ENCODE results near the gene TUBB2B.
"Not testable (repeated sequence)": the region's sequence is repeated elsewhere in the genome, so short reads cannot be mapped to it uniquely, and the experiment has no call there.

Gene TUBB2B

DNA sequence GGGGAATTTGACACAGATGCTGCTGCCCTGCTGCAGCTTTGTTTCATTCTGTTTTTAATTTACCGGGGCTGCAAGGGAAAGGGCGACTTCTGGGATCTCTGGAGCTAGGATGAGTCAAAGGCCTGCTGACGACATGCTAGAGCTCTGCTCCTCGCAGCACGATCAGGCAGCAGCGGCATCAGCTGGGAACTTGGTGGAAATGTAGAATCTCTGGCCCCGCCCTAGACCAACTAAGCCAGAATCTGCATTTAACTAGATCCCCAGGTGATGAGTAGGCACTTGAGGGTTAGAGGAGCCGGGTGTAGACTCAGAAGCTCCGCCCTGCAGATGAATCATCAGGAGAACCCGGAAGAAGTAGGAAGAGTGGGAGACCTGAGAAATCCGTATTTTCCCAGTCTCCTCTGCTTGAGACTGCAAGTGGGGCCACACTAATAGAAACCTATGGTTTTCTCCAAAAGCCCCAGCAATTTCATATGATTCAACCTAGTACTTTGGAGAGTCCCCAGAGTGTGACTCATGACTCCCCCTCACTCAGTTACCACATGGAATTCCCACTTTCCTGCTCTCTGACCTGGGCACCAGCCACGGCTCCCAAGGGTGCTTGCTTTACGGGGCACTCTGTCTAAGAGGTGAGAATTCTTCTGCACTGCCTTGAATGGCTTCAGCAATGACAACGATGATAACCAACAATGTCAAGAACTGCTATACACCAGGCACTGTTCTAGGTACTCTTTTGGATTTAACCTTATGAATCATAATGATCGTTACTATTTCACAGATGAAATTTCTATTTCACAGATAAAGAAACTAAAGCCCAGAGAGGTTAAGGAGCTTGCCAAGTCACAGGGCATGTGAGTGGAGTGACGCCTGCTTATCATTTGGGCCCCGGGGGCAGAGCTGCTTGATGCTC lies 18.1 kb downstream of the TUBB2B start:
- DNase-seq = peak; percentile 70 to 93

DNA sequence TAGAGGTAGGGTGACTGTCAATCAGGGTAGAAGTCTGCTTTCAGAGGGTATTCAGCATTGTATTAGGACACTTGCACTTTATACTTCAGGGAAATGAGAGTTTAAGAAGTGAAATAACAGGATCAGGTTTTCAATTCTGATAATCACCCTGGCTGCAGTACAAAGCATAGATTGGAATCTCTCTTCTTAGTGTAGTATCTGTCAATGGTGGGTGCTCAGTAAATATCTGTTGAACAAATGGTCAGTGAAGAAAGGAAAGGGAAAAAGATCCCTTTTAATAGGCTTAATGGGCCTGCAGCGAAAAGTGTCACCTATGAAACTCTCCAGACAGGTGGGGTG lies 18.7 kb downstream of the TUBB2B start:
- DNase-seq = no peak

DNA sequence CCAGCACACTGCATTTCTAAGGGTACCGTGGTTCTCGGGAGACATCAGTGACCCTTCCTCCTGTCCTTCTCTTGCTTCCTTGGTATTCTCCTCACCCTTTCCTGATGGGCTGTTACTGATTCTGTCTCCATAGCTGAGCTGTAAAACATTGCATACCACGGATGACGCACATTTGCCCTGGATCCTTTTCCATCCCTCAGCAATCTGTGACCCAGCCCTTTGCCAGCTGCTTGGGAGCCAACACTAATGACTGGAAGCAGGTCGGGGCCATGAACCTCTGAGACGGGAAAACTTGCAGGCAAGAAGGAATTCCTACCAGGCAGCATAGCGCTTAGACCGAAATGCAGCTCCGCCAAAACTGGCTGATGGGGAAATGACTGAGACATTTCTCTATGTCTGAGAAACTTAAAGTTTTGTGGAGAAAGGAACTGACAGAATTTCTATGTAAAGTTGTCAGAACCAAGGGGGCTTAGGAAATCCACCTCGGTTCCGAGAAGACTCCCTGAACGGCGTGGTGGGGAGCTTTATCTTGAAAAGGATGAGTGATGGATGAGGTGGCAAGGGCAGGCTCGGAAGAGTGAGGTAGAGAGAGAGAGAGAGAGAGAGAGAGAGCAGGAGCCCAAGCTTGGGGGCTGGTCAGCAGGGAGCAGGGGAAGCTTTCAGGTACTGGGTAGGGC lies 19.2 kb downstream of the TUBB2B start:
- no peak for DNase-seq

DNA sequence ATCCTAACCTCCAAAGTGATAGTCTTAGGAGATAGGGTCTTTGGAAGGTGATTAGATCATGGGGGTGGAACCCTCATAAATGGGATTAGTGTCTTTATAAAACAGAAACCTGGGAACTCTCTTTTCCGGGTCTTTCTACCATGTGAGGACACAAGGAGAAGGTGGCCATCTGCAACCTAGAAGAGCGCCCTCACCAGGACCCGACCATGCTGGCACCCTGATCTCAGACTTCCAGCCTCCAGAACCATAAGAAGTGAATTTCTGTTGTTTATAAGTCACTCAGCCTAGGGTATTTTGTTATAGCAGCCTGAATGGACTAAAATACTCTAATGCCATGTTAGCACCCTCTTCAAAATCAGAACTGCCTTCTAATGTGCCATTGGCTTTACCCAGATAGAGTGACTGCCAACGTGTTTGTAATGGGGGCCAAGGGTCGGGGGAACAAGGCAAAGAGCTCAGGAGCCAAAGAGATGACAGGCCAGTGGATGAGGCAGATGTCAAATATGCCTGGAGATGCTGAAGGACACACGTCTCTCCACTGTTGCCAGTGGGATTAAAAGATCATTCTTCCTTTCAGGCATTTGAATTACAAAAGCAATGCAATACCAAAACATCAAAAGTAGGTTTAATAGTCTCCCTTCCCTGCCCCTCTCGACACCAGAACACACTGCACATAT lies 21.0 kb downstream of the TUBB2B start:
- DNase-seq = no peak

DNA sequence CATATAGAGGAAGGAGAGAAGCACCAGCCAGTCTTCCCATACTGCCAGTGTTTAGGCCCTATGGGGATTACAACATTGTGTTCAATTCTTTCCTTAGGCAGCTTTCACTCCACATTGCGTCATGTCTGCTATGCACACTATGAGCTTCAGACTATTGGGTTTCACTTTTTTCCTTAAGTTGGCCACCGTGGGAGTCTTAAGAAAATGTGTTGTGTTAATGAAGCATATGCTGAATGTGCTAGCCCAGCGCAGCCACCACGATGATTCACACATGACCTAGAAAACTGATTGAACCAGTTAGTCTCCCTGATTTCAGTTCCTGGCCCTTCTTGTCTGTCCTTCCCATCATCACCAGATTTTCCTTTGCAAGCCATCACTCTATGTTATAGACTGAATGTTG lies 21.5 kb downstream of the TUBB2B start:
- peak; percentile 66 to 91 for DNase-seq

DNA sequence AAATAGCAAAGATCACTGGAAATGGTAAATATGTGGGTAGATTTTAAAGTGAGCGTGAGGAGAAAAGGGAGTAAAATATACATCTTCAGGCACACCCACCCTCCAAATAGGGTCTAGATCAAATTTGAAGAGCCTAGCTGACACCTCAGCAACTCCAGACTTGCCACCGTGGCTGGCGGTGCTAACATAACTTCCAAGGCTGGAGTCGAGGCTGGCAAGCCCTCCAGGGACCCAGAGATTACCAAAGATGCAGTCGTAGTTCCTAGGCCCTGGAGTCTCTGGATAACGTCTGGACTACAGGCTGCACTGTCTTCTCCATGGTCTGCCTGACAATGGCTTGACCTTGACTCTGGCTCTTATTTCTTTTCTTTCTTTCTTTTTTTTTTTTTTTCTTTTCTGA lies 22.5 kb downstream of the TUBB2B start:
- DNase-seq = no peak

DNA sequence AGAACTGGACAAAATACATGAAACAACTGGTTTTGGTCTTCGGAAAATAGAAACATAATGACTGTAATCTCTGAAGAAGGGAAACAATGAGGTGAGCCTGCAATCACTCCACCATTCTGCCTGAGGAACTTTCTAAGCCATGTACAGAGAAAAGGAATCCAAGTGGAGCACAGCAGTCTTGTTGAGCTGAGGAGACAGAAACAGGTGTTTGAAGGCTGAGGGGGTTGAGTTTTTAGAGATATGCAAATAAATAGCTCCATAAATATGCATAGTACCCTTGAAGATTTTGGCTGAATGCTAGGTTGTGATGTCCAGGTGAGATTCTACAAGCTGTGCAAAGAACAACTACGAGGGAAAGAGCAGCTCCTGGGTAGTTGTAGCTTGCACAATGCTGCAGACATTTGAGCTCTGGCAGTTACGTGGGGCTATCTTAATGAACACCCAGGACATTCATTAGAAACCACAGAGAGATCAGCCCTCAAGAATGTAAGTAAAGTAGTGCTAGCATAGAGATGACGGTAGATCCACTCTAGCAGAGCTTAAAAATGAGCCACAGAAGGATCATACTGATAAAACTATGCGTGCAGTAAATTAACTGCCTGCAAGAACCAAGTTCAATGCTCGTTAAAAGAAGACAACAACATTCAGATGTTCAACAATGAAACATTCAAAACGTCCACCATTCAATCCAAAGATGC lies 24.3 kb downstream of the TUBB2B start:
- no peak for DNase-seq

DNA sequence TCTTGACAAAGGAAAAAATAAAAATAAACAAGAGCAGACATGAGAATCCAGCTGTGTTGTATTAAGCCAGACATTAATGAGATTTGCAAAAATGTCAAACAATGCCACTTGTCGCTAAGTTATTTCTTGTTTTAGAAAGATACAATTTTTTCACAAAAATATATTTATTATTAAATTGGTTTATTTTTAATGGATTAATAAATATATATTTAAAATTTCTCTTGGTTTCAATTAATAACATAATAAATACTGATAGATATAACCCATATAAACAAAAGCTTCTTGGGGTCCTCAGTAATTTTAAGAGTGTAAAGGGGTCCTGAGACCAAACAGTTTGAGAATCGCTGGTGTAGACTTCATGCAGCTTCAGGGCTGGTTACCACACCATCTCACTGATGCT lies 26.1 kb downstream of the TUBB2B start:
- DNase-seq = no peak

DNA sequence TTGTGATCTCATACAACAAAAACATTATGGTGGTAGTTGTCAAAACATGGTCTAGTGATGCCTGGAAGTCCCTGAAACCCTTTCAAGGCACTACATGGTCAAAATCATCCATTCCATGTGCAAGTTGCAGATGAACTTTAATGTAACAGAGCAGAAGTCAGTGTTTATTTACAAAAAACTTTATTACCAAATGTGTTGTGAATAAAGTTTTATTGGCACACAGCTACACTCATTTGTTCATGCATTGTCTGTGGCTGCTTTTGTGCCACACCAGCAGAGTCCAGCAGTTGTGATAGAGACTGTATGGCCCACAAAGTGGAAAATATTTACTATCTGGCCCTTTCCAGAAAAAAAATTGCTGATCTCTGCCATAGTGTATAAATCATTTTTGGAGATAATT lies 26.8 kb downstream of the TUBB2B start:
- DNase-seq = no peak

DNA sequence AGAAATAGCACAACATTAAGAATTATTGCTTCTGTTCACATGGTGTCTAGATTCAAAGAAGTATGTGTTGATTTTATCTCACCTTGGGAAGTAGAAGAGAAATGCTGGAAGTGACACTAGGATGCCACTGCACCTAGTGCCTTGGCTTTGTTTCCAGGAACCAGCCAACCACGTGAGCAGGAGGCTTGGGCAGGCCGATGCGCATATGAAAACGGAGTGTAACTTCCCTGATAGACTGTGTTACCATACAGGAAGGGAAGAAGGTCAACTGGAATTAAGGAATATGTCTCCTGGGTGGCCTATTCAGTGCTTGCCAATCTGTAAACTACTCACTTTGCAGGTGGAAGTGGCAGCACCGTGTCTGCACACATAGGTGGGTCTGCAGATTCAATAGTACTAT lies 28.1 kb downstream of the TUBB2B start:
- no peak for DNase-seq

DNA sequence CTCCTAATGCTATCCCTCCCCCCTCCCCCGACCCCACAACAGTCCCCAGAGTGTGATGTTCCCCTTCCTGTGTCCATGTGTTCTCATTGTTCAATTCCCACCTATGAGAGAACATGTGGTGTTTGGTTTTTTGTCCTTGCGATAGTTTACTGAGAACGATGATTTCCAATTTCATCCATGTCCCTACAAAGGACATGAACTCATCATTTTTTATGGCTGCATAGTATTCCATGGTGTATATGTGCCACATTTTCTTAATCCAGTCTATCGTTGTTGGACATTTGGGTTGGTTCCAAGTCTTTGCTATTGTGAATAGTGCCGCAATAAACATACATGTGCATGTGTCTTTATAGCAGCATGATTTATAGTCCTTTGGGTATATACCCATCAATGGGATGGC lies 29.7 kb downstream of the TUBB2B start:
- DNase-seq = not testable (repeated sequence)

DNA sequence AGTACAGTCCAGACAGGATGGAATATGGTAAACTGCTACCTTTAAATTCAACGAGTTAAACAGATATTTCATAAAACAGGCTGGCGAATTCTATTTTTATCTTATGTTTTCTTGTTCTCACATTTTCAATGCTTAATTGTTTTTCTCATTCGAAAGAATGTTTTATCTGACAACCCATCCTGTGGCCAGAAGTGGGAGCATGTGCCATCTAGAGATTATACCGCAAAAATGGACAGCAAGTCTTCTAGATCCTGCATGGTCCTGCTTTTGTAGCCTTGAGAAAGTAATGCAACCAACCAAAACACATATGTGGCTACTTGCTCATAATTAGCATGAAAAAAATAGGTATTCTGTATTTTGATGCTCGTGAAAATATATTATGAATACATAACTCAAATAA lies 30.7 kb downstream of the TUBB2B start:
- no peak for DNase-seq

DNA sequence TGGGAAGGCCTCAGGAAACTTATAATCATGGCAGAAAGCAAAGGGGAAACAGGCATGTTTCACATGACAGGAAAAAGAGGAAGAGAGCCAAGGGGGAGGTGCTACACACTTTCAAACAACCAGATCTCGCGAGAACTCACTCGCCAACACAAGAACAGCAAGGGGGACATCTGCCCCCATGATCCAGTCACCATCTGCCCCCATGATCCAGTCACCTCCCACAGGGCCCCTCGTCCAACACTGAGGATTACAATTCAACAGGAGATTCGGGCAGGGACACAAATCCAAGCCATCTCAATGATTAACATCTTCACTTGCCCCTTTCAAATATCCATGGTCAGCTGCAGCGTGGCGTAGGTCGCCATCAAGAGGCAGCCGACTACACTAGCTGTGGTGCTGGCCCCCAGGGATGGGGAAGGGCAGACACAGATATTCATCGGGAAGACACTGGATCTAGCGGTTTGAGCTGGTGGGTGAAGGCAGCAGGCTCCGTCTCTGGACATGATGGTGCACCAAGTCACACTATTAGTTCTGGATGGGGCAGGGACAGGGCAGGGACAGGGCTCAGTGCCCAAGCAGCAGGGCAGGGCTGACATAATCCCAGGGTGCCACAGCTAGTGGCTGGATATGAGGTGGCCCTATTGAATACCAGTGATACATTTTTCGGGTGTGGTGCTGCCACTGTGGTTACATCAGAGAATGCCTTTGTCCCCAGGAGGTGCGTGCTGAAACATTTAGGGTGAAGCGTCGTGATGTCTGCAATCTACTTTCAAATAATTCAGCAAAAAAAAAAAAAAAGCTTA lies 31.6 kb downstream of the TUBB2B start:
- no peak for DNase-seq

DNA sequence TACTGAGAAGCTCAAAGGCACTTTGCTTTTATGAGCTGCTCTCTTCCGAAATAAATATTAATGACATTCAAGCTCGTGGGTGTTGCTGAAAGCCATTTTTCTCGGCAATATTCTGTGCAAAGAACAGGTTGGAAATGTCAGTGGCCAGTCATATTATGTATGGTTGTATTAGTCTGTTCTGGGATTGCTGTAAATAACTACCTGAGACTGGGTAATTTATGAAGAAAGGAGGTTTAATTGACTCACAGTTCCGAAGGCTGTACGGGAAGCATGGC lies 32.1 kb downstream of the TUBB2B start:
- DNase-seq = no peak

DNA sequence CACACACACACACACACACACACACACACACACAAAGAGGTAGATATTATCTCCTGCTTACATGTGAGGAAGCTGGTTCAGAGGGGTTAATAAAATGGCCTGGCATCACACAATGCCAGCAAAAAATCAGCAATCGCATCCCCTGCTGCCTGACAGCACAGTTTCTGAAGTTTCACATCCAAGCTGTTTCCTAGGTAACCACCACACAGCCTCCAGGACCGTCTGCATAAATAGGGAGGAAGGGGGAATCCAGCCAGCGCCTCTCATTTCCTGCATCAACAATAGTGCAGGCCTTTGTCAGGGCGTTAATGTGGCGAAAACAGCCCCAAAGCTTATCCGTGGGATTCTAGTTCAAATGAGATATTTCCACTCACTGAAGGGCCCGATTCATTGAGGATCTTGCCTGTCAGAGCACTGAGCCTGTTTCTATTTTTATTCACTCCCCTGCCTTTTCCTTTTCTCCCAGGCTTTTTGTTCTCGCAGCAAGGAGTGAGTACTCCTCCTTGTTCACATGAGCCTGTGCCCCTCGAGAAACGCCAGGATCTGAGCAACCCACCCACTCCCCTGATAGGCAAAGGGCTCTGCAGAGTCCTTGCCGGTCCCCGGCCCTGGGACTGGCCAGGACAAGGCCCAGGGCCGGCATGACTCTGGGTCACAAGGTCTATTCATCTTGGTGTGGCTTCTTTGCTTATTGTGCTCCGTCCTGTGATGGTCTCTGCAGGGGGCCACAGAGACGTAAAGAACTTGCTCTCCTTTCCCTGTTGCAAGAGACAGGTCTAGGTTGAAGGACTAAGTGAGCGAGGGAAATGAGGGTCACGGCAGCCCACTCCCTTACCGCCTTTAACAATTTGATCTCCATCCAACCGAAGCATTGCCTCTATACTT lies 32.7 kb downstream of the TUBB2B start:
- DNase-seq = no peak

DNA sequence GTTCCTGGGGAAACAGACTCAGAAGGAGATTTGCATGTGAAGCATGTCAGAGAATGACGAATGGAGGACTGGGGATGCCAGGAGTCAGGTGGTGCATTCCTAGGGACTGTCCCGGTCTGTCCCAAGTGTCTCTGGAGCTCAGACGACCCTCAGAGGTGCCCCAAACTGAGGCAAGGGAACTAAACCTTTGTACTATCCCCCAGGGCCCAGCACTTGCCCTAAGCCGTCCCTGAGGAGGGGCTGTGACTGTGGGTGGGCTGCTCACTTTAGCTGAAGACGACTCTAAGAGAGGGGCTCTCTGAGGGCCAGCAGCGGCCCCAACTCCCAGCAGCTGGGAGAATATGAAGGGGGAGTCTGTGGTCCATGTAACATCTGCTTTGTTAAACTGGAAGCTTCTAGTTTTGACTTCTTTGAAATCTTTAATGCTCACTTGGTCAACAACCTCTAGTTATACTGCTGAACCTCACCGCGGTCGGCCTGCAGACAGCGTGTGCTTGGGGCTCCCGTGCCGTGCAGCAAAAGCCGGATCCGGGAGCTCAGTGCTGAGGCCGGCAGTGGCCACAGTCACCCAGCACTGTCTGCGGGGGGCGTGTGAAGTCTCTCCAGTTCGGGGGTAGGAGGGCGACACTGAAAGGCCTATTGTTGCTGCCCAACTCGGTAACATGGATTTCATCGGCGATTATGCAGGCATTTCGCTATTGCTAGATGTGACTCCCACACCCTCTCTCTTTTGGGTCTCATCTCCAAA lies 34.2 kb downstream of the TUBB2B start:
- no peak for DNase-seq

DNA sequence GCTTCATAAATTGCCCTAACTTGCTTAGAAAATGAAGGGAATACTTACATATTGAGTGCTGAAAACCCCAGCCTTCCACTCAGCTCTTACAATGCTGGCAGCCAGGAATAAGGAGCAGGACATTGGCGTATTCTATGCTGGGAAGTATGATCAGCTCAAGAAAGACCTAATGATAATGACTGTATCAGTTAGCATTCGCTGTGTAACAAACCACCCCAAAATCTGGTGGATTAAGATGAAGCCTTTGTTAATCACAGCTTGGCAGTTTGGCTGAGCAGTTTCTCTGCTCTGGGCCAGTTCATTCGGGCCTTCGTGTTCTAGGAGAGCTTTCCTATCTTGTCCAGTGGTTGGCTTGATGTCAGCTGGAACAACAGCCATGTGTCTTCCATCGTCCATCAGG lies 36.7 kb downstream of the TUBB2B start:
- DNase-seq = no peak

DNA sequence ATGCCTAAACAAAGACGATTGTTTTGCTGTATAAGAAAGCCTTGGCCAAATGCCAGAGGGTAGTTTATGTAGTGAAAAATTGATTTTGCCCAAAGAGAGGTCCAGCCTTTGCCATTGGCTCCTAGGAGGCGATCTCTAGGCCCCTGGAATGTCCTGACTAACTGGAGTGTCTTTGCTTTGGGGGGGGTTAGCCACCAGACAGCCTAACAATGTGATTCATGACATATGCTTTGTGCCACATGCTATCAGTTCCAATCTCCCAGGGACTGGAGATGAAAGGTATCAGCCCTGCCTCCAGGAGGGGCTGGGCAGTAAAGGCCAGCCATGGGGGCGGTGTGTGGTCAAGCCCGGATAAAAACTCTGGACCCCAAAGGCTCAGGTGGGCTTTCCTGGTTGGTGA lies 37.4 kb downstream of the TUBB2B start:
- DNase-seq = no peak

DNA sequence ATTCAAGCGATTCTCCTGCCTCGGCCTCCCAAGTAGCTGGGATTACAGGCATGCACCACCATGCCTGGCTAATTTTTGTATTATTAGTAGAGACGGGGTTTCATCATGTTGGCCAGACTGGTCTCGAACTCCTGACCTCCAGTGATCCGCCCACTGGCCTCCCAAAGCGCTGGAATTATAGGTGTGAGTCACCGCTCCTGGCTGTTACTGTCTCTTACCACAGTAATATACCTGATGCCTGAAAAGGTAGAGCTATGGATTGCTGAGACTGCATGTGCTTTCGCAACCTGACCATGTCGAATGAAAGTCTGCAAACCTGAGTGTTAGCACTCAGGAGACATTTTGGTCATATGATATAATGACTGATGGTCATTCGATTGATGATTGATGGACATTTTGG lies 38.3 kb downstream of the TUBB2B start:
- not testable (repeated sequence) for DNase-seq

DNA sequence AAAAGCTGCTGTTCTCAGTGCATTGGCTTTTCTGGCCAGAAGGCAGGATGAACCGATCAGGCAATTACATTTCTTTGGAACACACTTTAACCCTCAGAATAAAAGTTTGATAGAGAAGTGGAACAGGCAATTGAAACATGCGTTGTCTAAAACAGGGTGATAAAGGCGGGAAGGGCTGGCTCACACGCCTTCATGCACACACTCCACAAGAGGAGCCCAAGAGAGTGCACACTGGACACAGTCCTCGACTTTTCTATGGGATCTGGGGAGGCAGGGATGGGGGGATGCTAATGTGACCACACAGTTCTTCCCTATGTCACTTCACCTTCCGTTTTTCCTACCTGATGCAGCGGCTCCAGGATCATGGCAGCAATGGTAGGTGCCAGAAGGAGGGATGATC lies 39.2 kb downstream of the TUBB2B start:
- DNase-seq = no peak

DNA sequence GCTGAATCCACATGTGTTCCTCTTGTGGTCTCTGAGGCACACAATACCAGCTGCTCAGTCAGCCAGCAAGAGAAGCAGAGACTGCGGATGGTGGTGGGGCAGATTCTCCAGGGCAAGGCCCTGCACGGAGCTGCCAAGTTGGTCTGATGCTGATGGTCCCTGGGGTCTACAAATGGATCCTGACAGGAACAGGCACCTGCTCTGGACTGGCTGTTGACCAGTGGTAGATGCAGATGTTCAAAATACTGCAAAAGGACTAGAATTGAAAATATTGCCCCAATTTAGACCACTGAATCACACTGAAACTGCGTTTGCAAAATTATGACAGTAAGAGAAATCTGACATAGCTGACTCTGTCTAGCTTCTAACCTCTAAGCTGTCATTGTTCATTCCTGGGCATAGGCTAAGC lies 40.5 kb downstream of the TUBB2B start:
- no peak for DNase-seq
